Ascending aorta (tissue), 2 donors: ENCODE measurements around the gene CCSER1. TPM values are rescaled to one million over a fixed set of nuclear protein-coding genes. Genes with fewer than 3 reads are reported as not detected.
"Not testable (repeated sequence)": the region's sequence is repeated elsewhere in the genome, so short reads cannot be mapped to it uniquely, and the experiment has no call there.

Source experiments
- DNase-seq, 2 donors: peaks; one replicate each; pipeline ENCODE4 v3.0.0-alpha.2; 2019; ENCODE audit warnings: low spot score in 2 of 2
- H3K27ac ChIP-seq, 2 donors: fragments of 200-600 bp; sonication (generic); one replicate each; pipeline ENCODE4 v1.5.1; 2016 to 2017; ENCODE audit warnings: mild to moderate bottlenecking in 1 of 2
- H3K27me3 ChIP-seq: fragments of 200-600 bp; sonication (generic); one replicate; pipeline ENCODE4 v1.5.1; 2017
- H3K36me3 ChIP-seq, 2 donors: fragments of 200-600 bp; sonication (generic); one replicate each; pipeline ENCODE4 v1.5.1; 2016
- H3K4me1 ChIP-seq, 2 donors: fragments of 200-600 bp; sonication (generic); one replicate each; pipeline ENCODE4 v1.5.1; 2016 to 2017; ENCODE audit warnings: mild to moderate bottlenecking in 1 of 2
- H3K4me3 ChIP-seq, 2 donors: fragments of 200-600 bp; sonication (generic); one replicate each; pipeline ENCODE4 v1.5.1; 2016 to 2017; ENCODE audit warnings: mild to moderate bottlenecking in 1 of 2
- H3K9me3 ChIP-seq, 2 donors: fragments of 200-600 bp; sonication (generic); one replicate each; pipeline ENCODE4 v1.5.1; 2016
- CTCF ChIP-seq, 3 experiments: fragments of 200-600 bp in 2 of 3; fragments of 450-650 bp in 1 of 3; sonication (generic) in 2 of 3; IDR thresholded peaks; one replicate each; pipeline ENCODE4 v1.5.1; 2016 to 2019; ENCODE audit warnings: antibody characterized with exemption in 3 of 3, mild to moderate bottlenecking in 1 of 3, moderate library complexity in 1 of 3
- intact Hi-C: fragments of 100-400 bp; cut with DNase I; formaldehyde crosslinking; loops from one replicate; pipeline ENCODE4 v1.15.1; 2023
- total RNA-seq: library from RNA; depleted of rRNA; stranded (reverse); fragments of >200 nt; gene quantifications from one replicate; pipeline ENCODE4 v1.1.0, GENCODE V29; 2016

Gene CCSER1
- total RNA-seq, 1 donor from 2014 or later: 8.9 TPM

DNA sequence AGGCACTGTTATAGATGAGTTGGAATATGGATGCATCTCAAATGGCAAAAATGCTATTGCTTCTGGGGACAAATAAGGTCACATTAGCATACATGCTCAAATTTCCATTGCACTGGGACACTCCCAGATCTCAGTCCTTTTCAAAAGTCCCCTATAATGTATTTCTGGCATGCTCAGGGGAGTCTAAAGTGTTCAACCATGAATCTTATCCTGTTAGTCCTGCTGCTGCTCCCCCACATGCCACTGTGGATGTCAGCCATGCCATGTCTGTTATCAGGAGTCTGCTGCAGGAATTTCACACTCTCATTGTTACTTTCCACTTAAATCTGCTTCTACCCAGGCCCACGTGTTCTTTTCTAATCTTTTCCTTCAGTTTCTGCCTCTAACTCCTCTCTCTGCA is 1000.6 kb downstream of the CCSER1 start:
- no peaks in the 10 kb centered on the region for H3K9me3 ChIP-seq
- intact Hi-C loops: no loop called here
- H3K27me3 ChIP-seq: no peaks in the 10 kb centered on the region
- H3K4me1 ChIP-seq: no peaks in the 10 kb centered on the region
- H3K4me3 ChIP-seq: no peak overlapping the region
- DNase-seq: no peak
- H3K27ac ChIP-seq: no peak overlapping the region
- no peak for TF ChIP-seq CTCF (IDR thresholded peaks at IDR 0.05)
- no peaks in the 10 kb centered on the region for H3K36me3 ChIP-seq

GRCh38 chr4:91128519-91128918 is 1001.3 kb downstream of the CCSER1 start:
- no peaks in the 10 kb centered on the region for H3K36me3 ChIP-seq
- H3K27ac ChIP-seq: no peak overlapping the region
- no peaks in the 10 kb centered on the region for H3K9me3 ChIP-seq
- H3K4me1 ChIP-seq: no peaks in the 10 kb centered on the region
- intact Hi-C loops: no loop called here
- DNase-seq: no peak
- no peak for TF ChIP-seq CTCF (IDR thresholded peaks at IDR 0.05)
- no peaks in the 10 kb centered on the region for H3K27me3 ChIP-seq
- H3K4me3 ChIP-seq: no peak overlapping the region

GRCh38 chr4:91147067-91147466 is 1019.9 kb downstream of the CCSER1 start:
- Histone ChIP-seq H3K27ac (no peak overlapping the region), H3K4me1 (no peaks in the 10 kb centered on the region), H3K4me3 (no peak overlapping the region), H3K9me3 (peaks cover 0 to 3% of the 10 kb centered on the region in 2 donors), H3K27me3 (no peaks in the 10 kb centered on the region), H3K36me3 (no peaks in the 10 kb centered on the region)
- intact Hi-C loops: no loop called here
- TF ChIP-seq CTCF (IDR thresholded peaks at IDR 0.05): no peak
- DNase-seq: no peak

DNA sequence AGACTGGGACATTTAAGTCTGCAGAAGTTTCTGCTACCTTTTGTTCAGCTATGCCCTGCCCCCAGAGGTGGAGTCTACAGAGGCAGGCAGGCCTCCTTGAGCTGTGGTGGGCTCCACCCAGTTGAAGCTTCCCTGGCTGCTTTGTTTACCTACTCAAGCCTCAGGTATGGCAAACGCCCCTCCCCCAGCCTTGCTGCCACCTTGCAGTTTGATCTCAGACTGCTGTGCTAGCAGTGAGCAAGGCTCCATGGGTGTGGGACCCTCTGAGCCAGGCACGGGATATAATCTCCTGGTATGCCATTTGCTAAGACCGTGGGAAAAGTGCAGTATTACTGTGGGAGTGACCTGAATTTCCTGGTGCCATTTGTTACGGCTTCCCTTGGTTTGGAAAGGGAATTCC is 1026.8 kb downstream of the CCSER1 start:
- H3K4me1 ChIP-seq, H3K27ac ChIP-seq, intact Hi-C loops, H3K9me3 ChIP-seq, H3K36me3 ChIP-seq, DNase-seq, H3K27me3 ChIP-seq, H3K4me3 ChIP-seq: not testable (repeated sequence)

- H3K9me3 ChIP-seq, H3K27me3 ChIP-seq, H3K36me3 ChIP-seq, H3K27ac ChIP-seq, H3K4me1 ChIP-seq, intact Hi-C loops, H3K4me3 ChIP-seq, DNase-seq: not testable (repeated sequence)
These were observed 1040.9 kb downstream of the CCSER1 start for GRCh38 chr4:91167864-91168653.

GRCh38 chr4:91170768-91171167 is 1043.6 kb downstream of the CCSER1 start:
- intact Hi-C loops: no loop called here
- DNase-seq: no peak

More at GRCh38 chr4:91170768-91171167, 1043.6 kb downstream of the CCSER1 start:
- TF ChIP-seq CTCF (IDR thresholded peaks at IDR 0.05): no peak
- H3K36me3 ChIP-seq: no peaks in the 10 kb centered on the region
- no peaks in the 10 kb centered on the region for H3K4me1 ChIP-seq
- H3K4me3 ChIP-seq: no peak overlapping the region
- H3K27ac ChIP-seq: no peak overlapping the region
- no peaks in the 10 kb centered on the region for H3K9me3 ChIP-seq
- H3K27me3 ChIP-seq: no peaks in the 10 kb centered on the region
